Renal pelvis (tissue), 4 donors: ENCODE measurements around the gene GALNT7. TPM values are rescaled to one million over a fixed set of nuclear protein-coding genes. Genes with fewer than 3 reads are reported as not detected.

Experiments used
- DNase-seq: peaks from one replicate; pipeline ENCODE4 v3.0.0-alpha.2; 2013
- polyA plus RNA-seq, 3 donors: library from polyadenylated mRNA; unstranded; fragments of 120-200 nt; gene quantifications; one replicate each; pipeline ENCODE4 v1.2.1, GENCODE V29; 2013; ENCODE audit not compliant: insufficient read length in 3 of 3

Gene GALNT7
- polyA plus RNA-seq, 3 donors, result 30.8 to 40.0 (median 37.9) TPM

DNA sequence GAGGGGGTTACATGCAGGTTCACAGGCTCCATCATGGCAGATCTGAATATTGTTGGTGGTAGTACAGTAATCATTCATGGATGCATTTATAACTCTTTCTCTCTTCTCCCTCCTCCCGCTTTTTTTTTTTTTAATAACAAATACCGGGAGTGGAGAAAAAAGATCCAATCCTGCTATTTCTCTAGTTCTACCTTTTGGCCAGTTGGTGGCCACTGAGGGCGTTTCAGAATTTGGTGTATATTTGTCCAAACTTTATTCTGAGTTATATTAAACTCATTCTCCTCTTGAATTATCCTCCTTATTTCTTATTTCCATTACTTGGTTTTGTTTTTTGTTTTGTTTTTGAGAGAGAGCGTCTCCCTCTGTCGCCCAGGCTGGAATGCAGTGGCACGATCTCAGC lies 90.7 kb downstream of the GALNT7 start:
- DNase-seq, result no peak

DNA sequence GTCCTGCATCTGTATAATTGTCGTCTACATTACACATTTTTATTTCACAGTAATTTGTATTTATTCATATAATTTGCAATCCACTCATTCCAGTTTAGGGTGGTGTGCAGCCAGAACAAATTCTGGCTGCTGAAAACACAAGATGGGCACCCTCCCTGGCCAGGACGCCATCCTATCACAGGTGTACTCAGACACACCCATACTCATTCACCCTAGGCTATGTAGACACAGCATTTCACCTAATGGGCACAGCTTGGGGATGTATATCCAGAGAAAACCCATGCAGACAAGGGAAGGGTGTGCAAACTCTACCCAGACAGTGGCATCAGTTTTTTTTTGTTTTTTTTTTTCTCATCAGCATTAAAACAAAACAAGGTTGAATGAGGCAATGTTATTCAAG lies 92.4 kb downstream of the GALNT7 start:
- DNase-seq, result no peak

GRCh38 chr4:173262375-173262774 lies 93.8 kb downstream of the GALNT7 start:
- DNase-seq, result no peak

DNA sequence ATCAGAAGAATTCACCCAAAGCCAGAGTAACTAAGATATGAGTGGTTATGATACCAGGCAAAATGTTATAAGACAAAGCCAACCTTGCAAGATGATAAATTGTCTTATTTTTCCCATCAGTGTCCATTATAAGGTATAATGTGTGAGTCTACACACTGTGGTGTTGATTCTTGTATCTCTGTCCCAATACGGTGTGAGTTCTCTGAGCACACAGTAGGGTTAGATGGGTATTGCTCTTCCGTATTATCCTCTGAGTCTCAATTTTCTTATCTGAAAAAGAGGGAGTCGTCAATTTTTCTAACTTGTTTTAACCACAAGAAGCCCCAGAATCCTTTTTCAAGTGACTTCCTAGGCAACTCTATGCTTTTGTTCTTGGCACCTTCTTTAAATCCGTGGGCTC lies 95.6 kb downstream of the GALNT7 start:
- no peak for DNase-seq

DNA sequence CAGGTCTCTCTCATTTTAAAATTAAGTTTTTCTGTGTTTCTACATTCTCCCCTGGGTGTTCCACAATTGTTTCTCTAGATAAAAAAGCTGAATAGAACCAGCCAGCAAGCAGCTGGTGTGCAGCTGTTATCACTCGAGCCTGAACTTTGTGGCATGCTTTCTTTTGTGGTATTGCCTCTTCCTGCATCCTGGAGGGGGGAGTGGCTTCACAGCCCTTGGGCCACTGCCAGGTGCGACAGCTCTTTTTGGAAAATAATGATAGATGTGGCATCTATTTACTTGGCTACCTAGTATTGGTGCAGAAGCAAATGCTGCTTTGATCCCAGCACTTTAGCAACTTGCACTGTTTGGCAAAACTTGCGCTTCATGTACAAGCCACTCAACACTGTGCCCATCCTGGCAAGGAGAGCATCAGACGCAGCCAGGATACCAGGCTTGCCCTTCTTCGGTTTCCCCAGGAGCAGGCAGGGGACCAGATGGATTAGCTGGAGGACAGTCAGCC lies 96.1 kb downstream of the GALNT7 start:
- peak; percentile 46 for DNase-seq

- no peak for DNase-seq
Observed at GRCh38 chr4:173265751-173266150, 97.1 kb downstream of the GALNT7 start.

DNA sequence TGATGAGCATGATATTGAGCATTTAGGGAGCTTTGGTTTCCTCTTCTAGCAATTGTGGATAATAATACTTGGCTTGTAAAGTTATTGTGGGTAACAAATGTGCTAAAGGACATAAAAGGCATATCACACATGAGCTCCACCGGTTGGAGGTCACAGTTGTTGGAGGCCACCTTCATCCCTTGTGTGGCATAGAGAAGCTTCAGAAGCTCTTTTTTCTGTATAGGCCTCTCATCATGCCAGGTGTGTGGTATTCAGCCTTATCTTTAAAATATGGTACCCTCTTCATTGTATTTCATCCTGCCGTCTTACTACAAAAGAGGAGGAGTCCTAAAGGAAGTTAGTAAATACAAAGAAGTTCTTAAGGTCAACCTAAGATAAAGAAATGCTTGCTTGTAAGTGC lies 99.1 kb downstream of the GALNT7 start:
- no peak for DNase-seq

DNA sequence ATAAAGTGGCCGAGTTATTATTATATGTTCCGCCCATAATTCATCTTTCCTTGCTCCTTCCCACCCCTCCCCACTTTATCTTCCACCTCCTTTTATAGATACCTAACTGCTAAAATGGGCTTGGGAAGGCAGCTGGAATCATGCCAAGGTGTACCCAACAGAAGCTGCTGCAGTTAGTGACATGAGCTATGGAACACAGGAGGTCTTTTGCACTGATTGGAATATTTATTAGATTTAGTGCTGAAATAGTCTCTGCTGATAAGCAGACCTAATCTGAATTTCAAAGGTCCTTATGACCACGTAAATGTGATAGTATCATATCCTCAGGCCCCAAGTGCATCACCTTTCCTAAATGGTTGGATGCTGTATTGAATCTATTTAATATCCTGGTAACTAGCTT lies 100.7 kb downstream of the GALNT7 start:
- DNase-seq, result no peak

DNA sequence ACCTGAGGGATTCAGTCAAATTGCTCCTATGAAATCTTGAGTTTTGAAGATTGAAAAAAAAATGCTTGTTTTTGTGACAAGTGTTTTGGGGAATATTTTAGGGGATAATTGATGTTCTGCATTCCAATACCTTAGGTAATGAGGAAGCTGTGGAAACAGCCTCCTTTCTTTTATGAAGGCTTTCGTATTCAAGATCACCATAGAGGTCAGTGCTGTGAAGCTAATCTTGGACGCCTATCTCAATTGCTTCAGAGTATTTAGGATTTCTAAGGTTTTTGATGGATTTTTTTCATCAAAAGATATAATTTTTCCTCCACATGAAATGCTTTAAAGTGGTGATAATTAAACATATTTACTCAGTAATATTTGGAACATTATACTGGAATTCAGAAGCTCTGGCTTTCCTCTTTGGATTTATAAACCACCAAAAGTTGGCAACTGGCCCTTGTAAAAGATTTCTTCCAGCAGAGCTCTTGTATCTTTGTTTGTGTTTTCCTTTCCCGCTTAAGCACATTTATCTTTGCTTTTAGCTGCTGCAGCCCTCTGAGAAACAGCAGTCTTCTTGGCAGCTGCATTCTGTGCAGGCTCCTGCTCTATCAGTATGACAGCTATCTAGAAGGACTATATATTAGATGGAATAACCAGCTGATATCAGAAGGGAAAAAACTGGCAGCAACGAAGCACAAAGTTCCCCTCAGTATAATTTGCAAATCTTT lies 101.9 kb downstream of the GALNT7 start:
- peak; percentile 33 for DNase-seq

GRCh38 chr4:173272314-173272713 lies 103.7 kb downstream of the GALNT7 start:
- DNase-seq, result no peak

DNA sequence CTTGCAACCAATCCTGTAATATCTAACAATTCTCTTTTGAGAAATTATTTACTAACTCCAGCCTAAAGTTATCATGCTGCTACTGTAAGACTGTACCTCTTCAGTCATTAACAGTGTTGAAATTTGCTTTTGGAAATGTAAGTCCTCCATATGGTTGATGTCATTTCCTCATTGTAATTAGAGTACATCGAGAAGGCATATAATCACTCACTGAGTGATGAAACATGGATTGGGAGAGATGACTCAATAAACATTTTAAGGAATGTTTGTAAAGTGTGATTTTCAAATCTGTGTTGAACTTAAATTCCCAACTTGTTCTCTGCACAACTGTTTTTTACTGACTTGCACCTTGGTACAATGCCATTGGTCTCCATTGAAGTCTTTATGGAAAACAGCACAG lies 104.4 kb downstream of the GALNT7 start:
- DNase-seq, result no peak

DNA sequence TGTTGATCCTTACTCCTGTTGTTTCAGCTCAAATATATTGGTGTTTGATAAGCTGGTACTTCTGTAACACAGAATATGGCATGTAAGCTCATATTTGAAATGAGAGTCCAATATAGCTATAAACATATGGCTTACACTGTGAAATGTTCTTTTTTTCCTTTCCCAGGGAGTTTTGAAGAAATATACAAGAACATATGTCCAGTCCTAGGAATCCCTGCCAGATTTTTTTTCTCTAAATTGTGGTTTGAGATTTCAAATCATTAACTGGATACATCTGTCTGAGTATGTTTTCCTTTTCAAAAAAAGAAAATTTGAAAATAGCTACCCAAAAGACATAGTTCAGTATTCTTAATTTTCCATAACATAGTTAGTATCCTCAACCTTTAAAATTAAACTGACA lies 105.3 kb downstream of the GALNT7 start:
- no peak for DNase-seq

DNA sequence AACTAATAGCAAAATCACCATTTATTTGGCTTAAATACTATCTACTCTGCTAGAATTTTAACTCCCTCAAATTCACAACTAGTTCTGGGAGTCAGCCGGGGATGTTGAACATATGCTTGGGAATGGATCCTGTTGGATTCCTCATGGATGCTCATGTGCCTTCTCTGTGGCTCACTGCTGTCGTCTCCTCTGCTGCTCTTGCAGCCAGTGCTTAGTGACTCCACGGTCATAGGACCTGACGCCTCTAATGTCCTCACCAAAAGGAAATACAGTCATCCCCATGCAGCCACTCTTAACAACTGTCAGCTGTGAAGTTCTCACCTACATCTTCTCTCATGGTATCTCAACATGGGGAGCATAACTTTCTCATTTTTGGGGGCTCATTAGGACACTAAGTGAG lies 106.1 kb downstream of the GALNT7 start:
- no peak for DNase-seq

DNA sequence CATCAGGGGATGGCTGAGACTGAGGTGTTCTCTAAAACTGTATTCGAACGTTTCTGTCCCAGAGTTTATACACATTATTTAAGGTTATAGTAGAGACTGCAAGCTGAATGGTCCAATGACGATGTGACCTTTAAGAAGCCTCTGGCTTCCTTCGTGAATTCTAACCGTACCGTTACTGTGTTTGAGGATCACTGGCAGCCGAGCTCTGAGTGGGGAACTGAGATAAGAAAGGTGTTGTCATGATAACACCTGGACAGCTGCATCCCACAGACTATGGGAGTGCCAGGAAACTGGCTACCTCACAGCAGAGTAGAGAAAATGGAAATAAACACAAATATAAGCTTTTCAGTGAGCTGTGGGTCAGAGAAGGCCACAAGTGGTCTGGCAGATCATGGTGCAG lies 106.5 kb downstream of the GALNT7 start:
- DNase-seq, result no peak

DNA sequence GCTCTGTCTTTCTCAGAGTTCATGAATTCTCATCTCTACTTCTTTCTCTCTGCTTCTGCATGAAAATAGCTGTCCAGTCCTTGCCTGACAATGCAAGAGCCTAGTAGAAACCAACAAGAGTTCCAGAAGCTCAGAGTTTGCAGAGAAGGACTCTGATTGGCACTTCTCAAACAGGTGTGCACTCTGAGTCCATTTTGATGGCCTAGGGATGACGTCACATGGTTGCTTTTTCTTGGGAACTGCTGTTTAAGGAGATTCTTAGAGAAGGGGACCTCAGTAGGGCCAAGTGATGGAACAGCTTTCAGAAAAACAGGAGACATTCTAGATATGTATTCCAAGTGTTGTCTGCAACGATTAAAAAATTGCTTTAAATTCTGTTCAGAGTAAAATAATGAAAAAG lies 108.7 kb downstream of the GALNT7 start:
- no peak for DNase-seq

DNA sequence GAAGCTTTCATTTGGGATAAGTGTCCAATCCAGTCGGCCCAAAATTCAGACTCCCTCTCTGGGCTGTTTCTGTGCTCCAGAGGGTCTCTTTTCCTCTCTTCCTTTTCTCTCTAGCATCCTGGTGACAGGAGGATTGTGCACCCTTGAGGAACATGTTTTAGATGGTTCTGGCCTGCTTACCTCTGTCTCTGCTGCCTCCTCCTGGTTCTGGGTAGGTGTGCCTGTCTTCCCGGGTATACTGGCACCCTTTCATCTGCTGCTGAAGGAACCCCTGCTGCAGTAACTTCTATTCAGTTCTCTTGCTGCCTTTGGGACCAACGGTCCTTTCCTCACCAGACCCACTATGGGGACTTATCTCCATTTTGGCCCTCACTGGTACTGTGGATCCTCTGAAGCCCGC lies 112.4 kb downstream of the GALNT7 start:
- no peak for DNase-seq

DNA sequence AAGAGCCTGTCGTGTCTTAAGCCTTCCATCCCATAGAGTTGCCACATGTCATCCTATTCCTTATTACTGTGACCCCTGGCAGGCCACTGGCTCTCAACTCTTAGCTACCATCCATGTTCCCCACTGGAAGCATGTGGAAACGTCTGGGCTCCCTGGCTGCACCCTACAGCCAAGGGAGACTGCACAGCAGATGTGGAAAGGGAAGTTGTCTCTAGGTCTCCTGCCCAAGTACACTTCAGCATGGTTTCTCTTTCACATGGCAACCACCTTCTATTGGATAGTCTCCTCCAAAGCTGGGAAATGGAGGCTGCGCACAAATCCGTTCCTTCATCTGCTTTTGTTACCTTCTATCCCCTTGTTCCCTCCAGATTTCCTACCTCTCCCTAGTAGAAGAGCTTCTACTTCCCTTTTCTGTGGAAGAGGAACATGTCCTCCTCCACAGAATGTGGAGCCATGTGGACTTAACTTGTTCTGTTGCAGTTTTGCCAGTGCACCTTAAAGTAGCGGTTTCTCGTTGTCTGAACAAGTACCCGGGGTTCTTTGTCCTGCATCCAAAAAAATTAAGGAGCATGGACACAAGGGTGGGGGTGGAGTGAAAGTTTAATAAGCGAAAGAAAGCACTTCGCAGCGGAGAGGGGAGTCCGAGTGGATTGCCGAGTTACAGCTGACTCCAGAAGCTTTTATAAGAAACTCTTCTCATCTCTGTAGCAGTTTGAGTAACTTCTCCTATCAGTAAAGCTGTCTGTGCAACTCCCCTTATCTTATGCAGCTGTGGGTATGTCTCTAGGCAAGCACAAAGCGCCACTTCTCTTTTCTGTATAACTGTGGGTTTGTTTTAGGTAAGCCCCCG lies 113.0 kb downstream of the GALNT7 start:
- DNase-seq, result no peak

- no peak for DNase-seq
Observed at GRCh38 chr4:173282256-173282562, 113.6 kb downstream of the GALNT7 start.

GRCh38 chr4:173282626-173283025 lies 114.0 kb downstream of the GALNT7 start:
- no peak for DNase-seq

- DNase-seq, result no peak
Observed at GRCh38 chr4:173284463-173284862, 115.9 kb downstream of the GALNT7 start.

- DNase-seq, result no peak
Observed at GRCh38 chr4:173287486-173287885, 118.9 kb downstream of the GALNT7 start.

DNA sequence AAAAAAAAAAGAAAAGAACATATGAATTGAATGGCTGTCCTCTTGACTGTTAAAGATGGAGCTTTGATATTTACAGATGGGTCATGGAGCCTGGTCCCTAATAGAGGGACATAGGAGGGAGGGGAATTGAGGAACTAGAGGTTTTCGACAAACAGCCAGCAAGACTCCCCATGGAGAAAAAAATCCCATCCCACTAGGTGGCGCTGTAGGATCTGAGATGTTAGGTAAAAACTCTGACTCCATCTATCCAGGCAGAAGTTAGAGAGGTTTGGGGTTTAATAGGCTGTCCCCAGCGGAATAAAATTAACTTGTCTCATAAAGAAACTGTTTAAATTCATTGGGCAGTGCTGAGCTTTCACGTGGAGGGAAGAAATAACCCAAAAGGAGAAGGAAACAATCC lies 119.7 kb downstream of the GALNT7 start:
- DNase-seq, result peak; percentile 14

DNA sequence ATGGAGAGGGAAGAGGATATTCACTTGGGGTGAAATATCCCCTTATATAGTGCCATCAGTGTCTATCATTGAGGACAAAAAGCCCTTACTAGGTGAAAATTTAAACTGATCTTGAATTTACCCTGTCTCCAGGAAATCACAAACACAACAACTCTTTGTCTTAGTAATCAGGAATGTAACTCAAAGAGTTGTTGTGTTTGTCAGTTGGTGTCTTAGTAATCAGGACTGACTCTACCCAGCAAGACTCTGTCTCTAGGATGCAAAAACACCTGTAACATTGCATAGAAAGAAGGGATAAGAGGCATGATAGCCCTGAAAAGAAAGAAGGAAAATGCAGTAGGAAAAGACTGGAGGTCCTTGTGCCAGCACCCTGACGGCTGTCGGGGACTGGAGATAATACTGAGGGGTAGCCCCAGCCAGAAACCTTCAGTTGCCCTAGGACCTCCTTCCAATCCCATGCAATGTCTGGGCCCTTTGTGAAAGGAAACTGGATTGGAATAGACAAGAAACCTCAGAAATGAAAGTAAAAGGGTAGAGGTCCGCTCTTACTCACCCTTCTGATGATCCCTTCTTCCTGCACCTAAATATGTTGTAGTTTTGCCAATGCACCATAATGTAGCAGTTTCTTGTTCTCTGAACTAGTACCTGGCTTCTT lies 120.2 kb downstream of the GALNT7 start:
- DNase-seq, result no peak
